ENCODE data around the gene UNC13A.

- no peak for TF ChIP-seq POLR2A (IDR thresholded peaks at IDR 0.05)
- TF ChIP-seq POLR2AphosphoS5 (IDR thresholded peaks at IDR 0.05), result no peak
Observed at GRCh38 chr19:17726136-17726741, 38.1 kb upstream of the UNC13A start.

Data from prostate gland (tissue), 1 donor.